Gastroesophageal sphincter (tissue), 3 donors: Measurements from ENCODE around the gene MTX2.

ENCODE experiments used
- EP300 ChIP-seq: sonication (generic); formaldehyde crosslinking; IDR thresholded peaks from one replicate; pipeline ENCODE4 v1.6.1; 2017; ENCODE audit warnings: antibody characterized with exemption, mild to moderate bottlenecking
- POLR2AphosphoS5 ChIP-seq: sonication (generic); formaldehyde crosslinking; IDR thresholded peaks from one replicate; pipeline ENCODE4 v1.6.1; 2017; ENCODE audit warnings: antibody characterized with exemption
- TF ChIP-seq, protein P1 (sequence below), 4 experiments: fragments of 200-600 bp in 2 of 4; fragments of 450-650 bp in 2 of 4; sonication (generic) in 1 of 4; IDR thresholded peaks; one replicate each; pipeline ENCODE4 v1.5.1; 2017 to 2019; ENCODE audit warnings: antibody characterized with exemption in 4 of 4, mild to moderate bottlenecking in 2 of 4, moderate library complexity in 2 of 4

DNA sequence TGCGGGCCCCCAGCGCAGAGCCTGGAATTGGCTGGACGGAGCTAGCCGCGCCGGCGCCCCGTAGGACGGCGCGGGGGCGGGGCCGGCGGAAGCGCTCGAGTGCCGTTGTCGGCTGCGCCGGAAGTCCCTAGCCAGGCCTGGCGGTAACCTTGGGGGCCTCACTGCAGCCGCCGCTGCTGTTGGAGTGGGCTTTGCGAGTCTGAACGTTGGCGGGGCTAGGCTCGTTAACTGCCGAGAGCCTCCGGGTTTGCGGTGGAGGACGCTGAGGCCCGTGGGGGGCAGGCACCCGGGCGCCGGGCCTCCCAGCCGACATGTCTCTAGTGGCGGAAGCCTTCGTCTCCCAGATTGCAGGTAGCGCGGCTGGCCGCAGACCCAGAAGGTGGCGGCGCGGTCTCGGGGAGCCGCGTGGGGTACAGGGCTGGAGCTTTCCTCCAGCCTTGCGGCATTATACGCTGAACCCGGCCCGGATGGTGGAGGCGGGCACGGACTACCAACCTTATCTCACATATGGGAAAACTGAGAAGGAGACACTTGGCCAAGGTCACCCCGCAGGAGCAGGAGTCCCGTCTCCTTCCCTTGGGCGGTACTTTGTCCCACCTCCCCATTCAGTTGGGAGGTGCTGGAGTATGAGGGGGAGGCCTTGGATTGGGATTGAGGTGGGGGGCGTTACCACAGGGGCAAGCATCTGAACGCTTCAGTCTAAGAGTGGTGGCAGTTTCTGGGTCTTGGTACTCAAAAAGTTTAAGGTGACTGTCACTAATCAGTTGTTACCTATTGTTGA lies at the start of gene MTX2:
- TF ChIP-seq, protein P1, sequence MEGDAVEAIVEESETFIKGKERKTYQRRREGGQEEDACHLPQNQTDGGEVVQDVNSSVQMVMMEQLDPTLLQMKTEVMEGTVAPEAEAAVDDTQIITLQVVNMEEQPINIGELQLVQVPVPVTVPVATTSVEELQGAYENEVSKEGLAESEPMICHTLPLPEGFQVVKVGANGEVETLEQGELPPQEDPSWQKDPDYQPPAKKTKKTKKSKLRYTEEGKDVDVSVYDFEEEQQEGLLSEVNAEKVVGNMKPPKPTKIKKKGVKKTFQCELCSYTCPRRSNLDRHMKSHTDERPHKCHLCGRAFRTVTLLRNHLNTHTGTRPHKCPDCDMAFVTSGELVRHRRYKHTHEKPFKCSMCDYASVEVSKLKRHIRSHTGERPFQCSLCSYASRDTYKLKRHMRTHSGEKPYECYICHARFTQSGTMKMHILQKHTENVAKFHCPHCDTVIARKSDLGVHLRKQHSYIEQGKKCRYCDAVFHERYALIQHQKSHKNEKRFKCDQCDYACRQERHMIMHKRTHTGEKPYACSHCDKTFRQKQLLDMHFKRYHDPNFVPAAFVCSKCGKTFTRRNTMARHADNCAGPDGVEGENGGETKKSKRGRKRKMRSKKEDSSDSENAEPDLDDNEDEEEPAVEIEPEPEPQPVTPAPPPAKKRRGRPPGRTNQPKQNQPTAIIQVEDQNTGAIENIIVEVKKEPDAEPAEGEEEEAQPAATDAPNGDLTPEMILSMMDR (IDR thresholded peaks at IDR 0.05), result peak in 3 of 4 experiments; percentile 38 to 49 (median 42)
- TF ChIP-seq EP300 (no peak), POLR2AphosphoS5 (peak; percentile 53)
